GM21447 (cell line): Measurements from ENCODE around the gene DMPK.

Source experiments
- ATAC-seq: cut with Tn5 transposase; IDR thresholded peaks from one replicate; pipeline ENCODE4 v1.9.1; 2021; ENCODE audit not compliant: unreplicated experiment

DMPK gene

DNA sequence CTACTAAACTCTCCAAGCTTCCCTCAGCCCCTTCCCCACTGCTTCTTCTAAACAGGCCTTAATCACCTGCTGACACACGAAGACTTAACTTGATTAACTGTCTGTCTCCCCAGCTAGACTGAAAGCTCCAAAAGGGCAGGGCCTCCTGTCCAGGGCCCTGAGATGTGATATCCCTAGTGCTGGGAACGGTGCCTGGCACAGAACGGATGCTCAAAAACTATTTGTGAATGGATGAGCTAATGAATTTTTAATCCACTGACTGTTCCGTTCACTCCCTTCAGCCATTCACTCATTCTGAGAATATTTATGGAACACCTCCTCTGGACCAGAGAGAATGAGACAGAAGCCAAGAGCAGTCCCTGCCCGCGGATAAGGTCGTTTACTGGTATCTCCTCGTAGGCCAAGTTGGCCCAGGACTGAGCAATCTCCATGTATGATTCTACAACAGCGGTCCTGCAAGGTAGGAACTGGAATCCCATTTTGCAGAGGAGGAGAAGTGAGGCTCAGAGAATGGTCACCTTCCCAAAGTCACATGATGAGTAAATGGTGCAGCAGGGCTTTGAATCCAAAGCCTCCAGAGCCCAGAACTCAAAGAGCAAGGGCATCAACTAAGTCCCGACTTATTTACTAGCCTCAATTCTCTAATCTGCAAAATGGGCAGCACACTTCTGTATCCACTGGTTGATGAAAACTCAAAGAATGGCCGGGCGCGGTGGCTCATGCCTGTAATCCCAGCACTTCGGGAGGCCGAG lies 6.9 kb upstream of the DMPK start:
- no peak for ATAC-seq

GRCh38 chr19:45786533-45786894 lies 4.2 kb upstream of the DMPK start:
- ATAC-seq, result no peak

DNA sequence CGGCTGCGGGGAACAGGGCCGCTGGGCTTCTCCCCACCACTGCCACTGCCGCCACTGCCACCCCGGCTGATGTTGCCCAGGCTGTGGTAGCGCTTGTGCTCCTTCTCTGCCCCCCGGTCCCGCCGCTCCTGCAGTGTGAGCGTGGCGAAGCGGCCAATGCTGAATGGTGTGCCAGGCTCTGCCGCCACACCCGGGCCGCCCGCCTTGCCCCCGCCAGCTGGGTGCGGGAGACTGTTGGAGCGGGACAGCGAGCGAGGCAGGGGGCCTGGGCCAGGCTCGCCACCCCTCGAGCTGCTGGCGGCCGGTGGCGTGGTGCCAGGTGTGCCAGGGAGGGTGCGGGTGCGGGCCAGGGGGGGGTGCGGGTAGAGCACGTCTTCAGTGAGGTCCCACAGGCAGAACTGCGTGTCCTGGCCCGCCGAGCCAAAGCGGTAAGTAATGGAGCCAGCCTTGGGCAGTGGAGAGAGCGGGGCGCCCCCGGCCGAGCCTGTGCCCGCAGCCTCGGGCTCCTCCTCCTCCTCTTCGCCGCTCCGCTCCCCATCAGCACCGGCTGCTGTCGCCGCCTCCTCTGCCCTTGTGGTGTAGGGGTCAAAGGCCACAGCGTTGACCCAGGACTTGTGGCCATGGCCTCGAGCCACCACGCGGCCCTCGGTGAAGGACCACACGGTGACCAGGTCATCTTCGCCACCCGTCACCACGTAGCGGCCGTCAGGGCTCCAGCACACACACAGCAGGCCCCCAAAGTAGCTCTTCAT lies 3.7 kb upstream of the DMPK start:
- ATAC-seq, result no peak

DNA sequence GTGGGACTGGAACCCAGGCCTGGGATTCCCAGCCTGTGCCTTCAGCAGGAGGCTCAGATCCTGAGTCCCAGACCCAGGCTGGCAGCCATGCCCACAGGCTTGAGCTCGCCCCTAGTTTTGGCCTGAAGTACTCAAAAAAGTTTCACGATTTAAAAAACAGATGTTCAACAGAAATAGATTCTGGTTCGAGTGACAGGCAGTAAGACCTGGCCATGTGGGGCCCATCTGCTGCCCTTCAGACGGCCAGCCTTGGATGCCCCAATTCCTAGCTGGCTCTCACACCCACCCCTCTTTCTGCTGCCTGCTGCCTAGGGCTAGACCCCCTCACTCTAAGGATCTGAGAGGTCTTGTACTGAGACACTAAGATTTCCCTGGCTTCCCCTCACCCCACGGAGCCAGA lies 2.8 kb upstream of the DMPK start:
- no peak for ATAC-seq

DNA sequence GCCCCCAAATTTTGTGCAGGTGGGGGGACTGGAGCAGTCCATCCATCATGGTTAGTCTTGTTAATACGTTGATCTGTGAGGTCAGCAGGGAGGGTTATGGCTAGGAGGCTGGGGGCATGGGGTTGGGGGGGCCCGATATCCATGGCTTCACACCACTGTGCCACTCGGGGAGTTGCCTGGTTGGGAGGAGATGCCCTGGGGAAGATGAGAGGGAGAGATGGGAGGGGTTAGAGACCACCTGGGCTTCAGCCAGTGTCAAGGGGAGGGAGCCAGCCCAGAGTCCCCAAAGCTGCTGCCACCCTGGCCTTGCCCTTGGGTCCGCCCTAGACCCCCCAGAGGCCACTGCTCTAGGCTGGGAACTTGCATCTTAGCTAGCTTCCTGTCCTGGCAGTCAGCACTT lies 1.8 kb upstream of the DMPK start:
- no peak for ATAC-seq

DNA sequence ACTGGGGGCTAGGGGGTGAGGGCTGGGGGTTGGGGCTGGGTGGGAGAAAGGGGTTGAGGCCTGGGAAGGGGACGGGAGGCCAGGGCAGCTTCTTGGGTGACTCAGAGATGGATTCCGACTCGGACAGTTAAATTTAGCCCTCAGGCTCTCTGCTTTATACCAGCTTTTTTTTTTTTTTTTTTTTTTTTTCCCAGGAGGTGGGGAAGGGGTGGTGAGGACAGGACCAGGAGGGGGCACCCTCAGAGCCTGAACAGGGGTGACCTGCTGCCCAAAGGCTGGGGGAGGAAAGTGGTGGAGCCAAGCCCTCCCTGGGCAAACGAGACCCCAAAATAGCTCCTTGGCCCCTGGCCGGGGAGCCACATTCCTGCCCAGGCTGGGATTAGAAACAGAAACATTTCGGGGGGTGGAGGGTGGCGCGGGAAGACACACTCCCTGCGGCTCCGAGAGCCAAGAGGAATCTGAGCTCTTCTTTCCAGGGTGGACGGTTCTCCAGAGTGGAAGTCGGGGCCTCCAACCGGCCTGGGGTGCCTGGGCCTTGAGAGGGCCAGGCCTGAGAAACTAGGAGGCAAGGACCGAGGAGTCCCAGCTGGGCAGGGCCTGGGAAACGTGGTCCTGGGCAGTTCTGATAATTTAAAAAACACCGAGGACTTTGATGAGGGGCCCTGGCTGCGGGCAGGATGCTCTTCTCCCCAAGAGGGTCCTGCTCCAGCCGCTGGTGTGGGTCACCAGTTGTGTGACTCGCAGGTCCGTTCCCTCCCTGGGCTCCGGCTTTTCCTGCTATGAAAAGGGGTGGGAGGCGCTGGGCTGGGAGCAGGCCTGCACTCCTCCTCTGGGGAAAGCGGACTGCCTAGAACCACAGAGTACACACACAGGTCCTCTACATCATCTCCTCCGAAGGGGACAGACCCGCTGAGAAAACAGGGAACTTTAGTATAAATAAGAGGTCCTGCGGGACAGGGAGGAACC lies 813 bp upstream of the DMPK start:
- no peak for ATAC-seq

GRCh38 chr19:45781214-45782161 lies 802 bp downstream of the DMPK start:
- no peak for ATAC-seq

- no peak for ATAC-seq
Observed at GRCh38 chr19:45780448-45781213, 1.7 kb downstream of the DMPK start.

GRCh38 chr19:45780146-45780447 lies 2.2 kb downstream of the DMPK start:
- ATAC-seq, result no peak

DNA sequence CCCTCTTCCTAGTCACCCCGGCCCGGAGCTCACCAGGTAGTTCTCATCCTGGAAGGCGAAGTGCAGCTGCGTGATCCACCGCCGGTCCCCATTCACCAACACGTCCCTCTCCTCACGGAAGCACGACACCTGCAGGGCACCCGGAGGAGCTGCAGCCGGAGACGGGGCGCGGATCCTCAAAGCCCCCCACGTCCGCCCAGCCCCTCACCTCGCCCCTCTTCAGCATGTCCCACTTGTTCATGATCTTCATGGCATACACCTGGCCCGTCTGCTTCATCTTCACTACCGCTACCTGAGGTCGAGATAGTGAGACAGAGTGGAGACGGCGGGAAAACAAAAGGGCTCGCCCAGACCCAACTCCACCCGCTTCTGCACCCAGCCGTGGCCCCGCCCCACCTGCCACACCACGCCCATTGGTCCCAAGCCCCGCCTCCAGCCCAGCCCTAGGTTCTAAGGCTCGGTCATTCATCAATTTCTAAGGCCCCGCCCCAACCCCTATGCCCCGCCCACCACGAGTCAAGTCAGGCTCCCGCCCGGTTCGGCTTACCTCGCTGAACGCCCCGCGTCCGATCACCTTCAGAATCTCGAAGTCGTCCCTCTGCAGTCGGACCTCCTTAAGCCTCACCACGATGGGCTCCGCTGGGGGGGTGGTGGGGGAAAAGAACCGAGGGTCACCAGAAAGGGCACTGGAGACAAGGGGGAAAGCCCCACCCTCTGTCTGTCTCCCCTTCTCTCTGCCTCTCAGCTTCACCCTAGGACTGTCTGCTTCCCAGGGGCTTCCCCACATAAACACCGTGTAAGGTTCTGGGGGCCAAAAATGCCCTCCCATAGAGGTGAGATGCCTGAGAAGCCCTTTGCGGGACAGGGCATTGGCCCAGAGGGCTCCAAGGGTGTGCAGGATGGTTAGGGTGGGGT lies 2.8 kb downstream of the DMPK start:
- peak; percentile 85 for ATAC-seq

DNA sequence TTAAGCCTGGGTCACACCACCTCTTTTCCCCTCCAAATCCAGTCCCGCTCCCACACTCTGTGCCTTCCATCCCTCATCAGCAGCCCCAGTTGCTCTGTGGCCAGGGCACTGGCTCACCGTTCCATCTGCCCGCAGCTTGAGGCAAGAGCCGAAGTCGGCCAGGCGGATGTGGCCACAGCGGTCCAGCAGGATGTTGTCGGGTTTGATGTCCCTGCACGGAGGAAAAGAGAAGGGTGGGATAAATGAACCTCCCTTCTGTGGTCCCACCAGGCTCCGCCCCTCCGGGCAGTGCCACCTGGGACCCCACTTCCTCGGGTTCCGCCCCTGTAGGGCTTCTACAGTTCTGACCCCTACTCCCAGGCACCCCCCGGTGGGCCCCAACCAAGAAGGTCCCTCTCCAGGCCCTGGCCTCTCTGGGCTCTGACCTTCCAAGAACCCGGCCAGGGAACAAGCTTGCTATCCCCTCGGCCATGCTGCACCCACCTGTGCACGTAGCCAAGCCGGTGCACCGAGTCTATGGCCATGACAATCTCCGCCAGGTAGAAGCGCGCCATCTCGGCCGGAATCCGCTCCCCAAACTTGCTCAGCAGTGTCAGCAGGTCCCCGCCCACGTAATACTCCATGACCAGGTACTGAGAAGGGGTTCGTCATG lies 4.2 kb downstream of the DMPK start:
- ATAC-seq, result no peak

GRCh38 chr19:45777395-45777961 lies 4.8 kb downstream of the DMPK start:
- no peak for ATAC-seq

DNA sequence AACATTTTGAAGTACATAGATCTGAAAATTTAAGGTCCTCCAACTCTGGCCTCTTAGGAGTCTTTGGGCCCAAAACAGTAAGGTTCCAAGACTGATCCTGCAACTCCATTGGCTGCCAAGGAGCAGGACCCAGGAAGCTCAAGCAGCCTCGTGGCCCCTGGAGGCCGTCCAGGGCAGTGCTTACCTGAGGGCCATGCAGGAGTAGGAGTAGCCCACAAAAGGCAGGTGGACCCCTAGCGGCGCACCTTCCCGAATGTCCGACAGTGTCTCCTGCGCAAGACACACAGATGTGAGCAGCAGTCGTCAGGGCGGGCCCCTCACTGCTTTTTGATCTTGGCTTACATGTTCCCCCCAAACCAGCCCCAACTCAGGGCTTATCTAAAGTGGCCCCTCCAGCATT lies 7.5 kb downstream of the DMPK start:
- no peak for ATAC-seq

GRCh38 chr19:45773384-45773783 lies 8.9 kb downstream of the DMPK start:
- ATAC-seq, result no peak

GRCh38 chr19:45772912-45773311 lies 9.4 kb downstream of the DMPK start:
- no peak for ATAC-seq

- no peak for ATAC-seq
Observed at GRCh38 chr19:45772130-45772840, 10.0 kb downstream of the DMPK start.

- ATAC-seq, result no peak
Observed at GRCh38 chr19:45771311-45771933, 10.9 kb downstream of the DMPK start.
